Measurements from ENCODE around the gene AOPEP.
"Not testable (repeated sequence)": the region's sequence is repeated elsewhere in the genome, so short reads cannot be mapped to it uniquely, and the experiment has no call there.

AOPEP gene

GRCh38 chr9:94874316-94874715 is 147.8 kb downstream of the AOPEP start:
- Histone ChIP-seq H3K4me3 (no peak overlapping the region), H3K27ac (peak overlapping the region in 15 of 21 experiments; percentile 3 to 93 (median 58))

- peak overlapping the region in 7 of 21 experiments; percentile 8 to 93 (median 59) for H3K27ac ChIP-seq
These were observed 149.0 kb downstream of the AOPEP start for GRCh38 chr9:94875300-94876020.

DNA sequence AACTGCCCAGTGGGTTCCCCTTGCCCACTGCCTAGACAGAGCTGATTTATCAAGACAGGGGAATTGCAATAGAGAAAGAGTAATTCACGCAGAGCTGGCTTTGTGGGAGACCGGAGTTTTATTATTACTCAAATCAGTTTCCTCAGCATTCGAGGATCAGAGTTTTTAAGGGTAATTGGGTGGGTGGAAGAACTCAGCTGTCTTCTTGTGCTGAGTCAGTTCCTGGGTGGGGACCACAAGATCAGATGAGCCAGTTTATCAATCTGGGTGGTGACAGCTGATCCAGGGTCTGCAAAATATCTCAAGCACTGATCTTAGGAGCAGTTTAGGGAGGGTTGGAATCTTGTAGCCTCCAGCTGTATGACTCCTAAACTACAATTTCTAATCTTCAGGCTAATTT is 152.3 kb downstream of the AOPEP start:
- peak overlapping the region in 11 of 21 experiments; percentile 0 to 54 (median 15) for H3K27ac ChIP-seq
- H3K4me3 ChIP-seq = not testable (repeated sequence)

More at GRCh38 chr9:94875300-94876020, 149.0 kb downstream of the AOPEP start:
- no peak overlapping the region for H3K4me3 ChIP-seq

GRCh38 chr9:94879230-94879629 is 152.7 kb downstream of the AOPEP start:
- peak overlapping the region in 11 of 21 experiments; percentile 0 to 54 (median 15) for H3K27ac ChIP-seq
- H3K4me3 ChIP-seq = no peak overlapping the region

DNA sequence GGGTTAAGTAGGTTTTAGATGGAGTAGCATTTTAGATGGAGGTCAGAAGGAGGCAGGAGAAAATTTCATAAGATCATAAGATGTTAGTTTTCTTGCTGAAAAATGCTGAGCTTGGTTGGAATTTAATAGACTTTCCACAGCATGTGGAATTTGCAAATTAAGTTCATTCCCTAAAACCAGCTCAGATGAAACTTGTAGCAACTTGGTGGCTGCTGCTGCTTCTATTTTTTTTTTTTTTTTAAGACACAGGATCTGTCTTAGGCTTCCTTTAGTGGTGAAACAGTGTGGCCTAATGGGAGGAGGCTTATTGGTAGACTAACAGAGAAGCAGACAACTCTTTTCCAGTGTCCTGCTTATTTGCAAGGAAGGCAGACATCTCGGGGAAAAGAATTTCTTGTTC is 154.5 kb downstream of the AOPEP start:
- peak overlapping the region in 16 of 21 experiments; percentile 18 to 88 (median 63) for H3K27ac ChIP-seq

GRCh38 chr9:94881454-94881853 is 155.0 kb downstream of the AOPEP start:
- no peak overlapping the region for H3K4me3 ChIP-seq
- H3K27ac ChIP-seq = peak overlapping the region in 18 of 21 experiments; percentile 4 to 88 (median 58)

More for the DNA sequence above, 154.5 kb downstream of the AOPEP start:
- H3K4me3 ChIP-seq = no peak overlapping the region

DNA sequence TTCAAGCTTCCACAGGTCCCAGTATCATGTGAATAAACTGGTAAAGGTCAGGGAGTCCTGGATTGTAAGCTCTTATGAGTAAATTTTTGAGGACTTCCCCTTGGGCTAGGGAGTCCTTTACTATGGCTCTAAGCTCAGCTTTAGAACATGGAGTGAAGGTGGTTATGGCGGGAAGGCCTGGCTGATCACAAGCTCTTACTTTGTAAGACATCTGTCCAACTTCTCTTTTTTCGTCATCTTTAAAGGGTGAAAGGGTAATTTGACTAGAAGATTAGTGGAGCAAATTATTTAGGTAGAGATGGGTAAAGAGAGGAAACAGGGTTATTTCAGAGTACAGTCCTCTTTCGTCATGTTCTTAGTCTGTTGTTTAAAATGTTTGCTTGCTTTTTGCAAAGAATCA is 155.4 kb downstream of the AOPEP start:
- H3K4me3 ChIP-seq = no peak overlapping the region
- peak overlapping the region in 19 of 21 experiments; percentile 3 to 88 (median 54) for H3K27ac ChIP-seq

DNA sequence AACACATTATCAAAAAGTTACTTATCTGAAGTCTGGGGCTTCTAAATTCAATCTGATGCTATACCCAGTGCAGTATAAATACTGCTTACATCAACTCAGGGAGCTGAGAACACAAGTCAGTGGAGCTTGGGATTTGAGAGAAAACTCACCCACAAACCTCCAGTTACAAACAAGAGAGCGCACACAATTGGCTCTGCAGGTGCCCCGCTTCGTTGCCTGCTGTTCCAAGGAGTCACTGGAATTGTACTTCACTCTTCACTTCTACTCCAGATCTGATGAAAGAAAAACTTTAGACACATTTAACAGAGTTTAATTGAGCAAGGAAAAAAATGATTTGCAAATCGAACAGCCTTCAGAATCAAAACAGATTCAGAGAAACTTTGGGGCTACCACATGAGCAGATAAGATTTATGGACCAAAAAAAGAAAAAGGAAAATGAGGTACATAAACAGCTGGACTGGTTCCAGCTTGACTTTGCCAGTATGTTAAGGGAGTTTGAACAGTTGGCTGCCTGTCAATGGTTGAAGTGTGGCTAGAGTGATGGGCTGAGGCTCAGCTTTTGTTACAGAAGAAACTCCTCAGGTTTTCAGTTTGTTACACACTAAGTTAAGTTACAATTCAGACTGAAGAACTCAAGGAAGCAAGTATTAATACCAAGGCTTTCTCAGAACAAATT is 156.6 kb downstream of the AOPEP start:
- no peak overlapping the region for H3K4me3 ChIP-seq
- H3K27ac ChIP-seq = peak overlapping the region in 4 of 21 experiments; percentile 25 to 77 (median 60)

- no peak overlapping the region for H3K4me3 ChIP-seq
- H3K27ac ChIP-seq = peak overlapping the region in 8 of 21 experiments; percentile 11 to 55 (median 38)
These were observed 159.5 kb downstream of the AOPEP start for GRCh38 chr9:94885854-94886447.

GRCh38 chr9:94887721-94888120 is 161.2 kb downstream of the AOPEP start:
- H3K27ac ChIP-seq = peak overlapping the region in 6 of 21 experiments; percentile 7 to 73 (median 30)
- H3K4me3 ChIP-seq = no peak overlapping the region

- no peak overlapping the region for H3K4me3 ChIP-seq
- no peak overlapping the region for H3K27ac ChIP-seq
These were observed 162.3 kb downstream of the AOPEP start for GRCh38 chr9:94888775-94889174.

GRCh38 chr9:94889628-94890027 is 163.1 kb downstream of the AOPEP start:
- H3K27ac ChIP-seq = no peak overlapping the region
- no peak overlapping the region for H3K4me3 ChIP-seq

GRCh38 chr9:94891183-94891582 is 164.7 kb downstream of the AOPEP start:
- no peak overlapping the region for H3K27ac ChIP-seq
- no peak overlapping the region for H3K4me3 ChIP-seq

DNA sequence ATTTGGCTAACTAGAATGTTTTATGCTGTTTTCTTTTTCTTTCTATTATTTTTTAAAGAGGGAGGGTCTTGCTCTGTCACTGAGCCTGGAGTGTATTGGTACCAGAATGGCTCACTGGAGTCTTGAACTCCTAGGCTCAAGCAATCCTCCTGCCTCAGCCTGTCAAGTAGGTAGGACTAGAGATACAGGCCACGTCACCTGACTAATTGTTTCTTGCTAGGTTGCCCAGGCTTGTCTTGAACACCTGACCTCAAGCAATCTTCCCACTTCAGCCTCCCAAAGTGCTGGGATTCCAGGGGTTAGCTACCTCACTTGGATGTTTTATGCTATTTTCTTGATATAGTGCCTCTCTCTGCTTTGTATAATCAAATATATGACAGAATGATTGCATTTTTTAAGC is 166.2 kb downstream of the AOPEP start:
- H3K4me3 ChIP-seq = no peak overlapping the region
- H3K27ac ChIP-seq = peak overlapping the region in 5 of 21 experiments; percentile 4 to 37 (median 21)

DNA sequence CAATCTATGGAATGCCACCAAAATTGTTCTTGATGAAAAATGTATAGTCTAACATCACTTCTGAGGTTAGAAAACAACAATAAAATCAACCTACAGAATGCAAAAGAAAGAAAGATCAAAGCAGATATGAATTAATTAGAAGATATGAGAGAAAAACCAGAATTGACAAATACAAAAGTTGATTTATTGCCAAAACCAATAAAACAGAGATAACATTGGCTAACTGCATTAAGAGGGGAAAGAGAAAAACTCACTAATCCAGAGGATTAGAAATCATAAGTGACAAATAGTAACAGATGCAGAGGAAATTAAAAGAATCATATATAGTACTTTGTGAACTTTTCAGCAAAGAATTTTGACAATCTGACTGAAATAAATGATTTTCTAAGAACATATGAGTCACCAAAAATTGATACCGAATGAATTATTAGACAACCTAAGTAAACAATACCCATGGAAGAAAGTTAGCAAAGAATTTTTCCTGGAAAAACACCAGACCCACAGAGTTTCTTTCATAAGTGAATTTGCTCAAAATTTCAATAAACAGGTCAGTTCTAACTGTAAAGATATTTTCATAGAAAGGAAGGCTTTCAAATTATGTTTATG is 167.7 kb downstream of the AOPEP start:
- no peak overlapping the region for H3K4me3 ChIP-seq
- H3K27ac ChIP-seq = no peak overlapping the region

DNA sequence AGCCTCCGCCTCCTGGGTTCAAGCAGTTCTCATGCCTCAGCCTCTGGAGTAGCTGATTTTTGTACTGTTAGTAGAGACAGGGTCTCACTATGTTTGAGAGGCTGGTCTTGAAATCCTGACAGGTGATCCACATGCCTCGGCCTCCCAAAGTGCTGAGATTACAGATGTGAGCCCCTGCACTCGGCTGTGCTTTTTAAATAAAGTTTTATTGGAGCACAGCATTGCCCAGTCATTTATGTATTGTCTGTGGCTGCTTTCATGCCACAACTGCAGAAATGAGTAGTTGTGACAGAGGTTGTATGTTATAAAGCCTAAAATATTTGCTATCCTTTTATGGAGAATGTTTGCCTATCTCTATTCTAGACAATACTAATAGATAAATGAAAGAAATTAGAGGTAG is 169.2 kb downstream of the AOPEP start:
- Histone ChIP-seq H3K4me3 (no peak overlapping the region), H3K27ac (no peak overlapping the region)

GRCh38 chr9:94896512-94896911 is 170.0 kb downstream of the AOPEP start:
- no peak overlapping the region for H3K27ac ChIP-seq

DNA sequence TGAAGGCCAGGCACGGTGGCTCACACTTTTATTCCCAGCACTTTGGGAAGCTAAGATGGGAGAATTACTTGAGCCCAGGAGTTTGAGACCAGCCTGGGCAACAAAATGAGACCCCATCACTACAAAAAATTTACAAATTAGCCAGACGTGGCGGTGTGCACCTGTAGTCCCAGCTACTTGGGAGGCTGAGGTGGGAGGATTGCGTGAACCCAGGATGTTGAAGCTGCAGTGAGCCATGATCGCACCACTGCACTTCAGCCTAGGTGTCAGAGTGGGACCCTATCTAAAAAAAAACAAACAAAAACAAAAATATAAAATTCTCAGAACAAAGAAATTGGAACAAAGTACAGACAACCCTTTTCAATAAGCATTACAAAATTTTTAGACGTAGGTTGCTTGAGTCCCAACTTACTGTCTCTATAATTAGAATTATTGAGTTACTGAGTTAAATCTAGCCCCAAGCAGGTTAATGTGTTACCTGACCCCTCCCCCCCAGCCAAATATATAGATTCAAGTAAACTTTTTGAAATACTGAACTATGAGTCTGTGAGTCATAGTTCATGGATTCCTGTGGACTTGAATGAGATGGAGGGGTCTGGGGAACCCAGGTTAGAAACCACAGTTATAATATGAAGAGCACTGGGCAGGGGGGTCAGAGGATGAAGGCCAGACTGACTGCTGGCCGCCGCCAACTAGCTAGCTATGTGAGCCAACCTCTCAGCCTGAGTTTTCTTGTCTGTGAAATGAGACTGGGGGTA is 173.1 kb downstream of the AOPEP start:
- Histone ChIP-seq H3K27ac (peak overlapping the region in 20 of 21 experiments; percentile 45 to 92 (median 82)), H3K4me3 (no peak overlapping the region)

More at GRCh38 chr9:94896512-94896911, 170.0 kb downstream of the AOPEP start:
- H3K4me3 ChIP-seq = no peak overlapping the region
